Ectodermal cell (in vitro differentiated cells): ENCODE data around the gene PIGT.
A peak's percentile ranks its signal among the peaks of the same experiment; 100 is the strongest.
"Not testable (repeated sequence)": the region's sequence is repeated elsewhere in the genome, so short reads cannot be mapped to it uniquely, and the experiment has no call there.

Experiments
- H3K27ac ChIP-seq: 2 replicates; pipeline ENCODE4 v1.7.0; 2013; ENCODE audit warnings: mild to moderate bottlenecking, low read depth, low read length; ENCODE audit not compliant: insufficient read depth, poor library complexity, severe bottlenecking
- H3K27me3 ChIP-seq: 2 replicates; pipeline ENCODE4 v1.7.0; 2013; ENCODE audit warnings: mild to moderate bottlenecking, low read length; ENCODE audit not compliant: insufficient read depth, control insufficient read depth, poor library complexity, severe bottlenecking
- H3K36me3 ChIP-seq: one replicate; pipeline ENCODE4 v1.7.0; 2013; ENCODE audit warnings: low read length; ENCODE audit not compliant: control insufficient read depth, insufficient read depth
- H3K4me1 ChIP-seq: one replicate; pipeline ENCODE4 v1.7.0; 2013; ENCODE audit warnings: low read length; ENCODE audit not compliant: control insufficient read depth, insufficient read depth
- H3K4me3 ChIP-seq: 2 replicates; pipeline ENCODE4 v1.7.0; 2013; ENCODE audit warnings: low read depth, low read length, control low read depth; ENCODE audit not compliant: insufficient read depth
- H3K9me3 ChIP-seq: 2 replicates; pipeline ENCODE4 v1.7.0; 2013; ENCODE audit warnings: mild to moderate bottlenecking, low read length, moderate library complexity; ENCODE audit not compliant: control insufficient read depth
- WGBS, 2 experiments: methylation state at CpG; one replicate each; pipeline ENCODE4 v1.1.7; 2013; ENCODE audit warnings: missing lambda C conversion rate in 2 of 2; 5-methylcytosine and 5-hydroxymethylcytosine counted together

Gene PIGT

GRCh38 chr20:45462711-45463509, 47.0 kb downstream of the PIGT start:
- 92 to 94% methylated on average over 6 of the region's 6 CpGs for WGBS, 2 experiments
- H3K9me3 ChIP-seq: no peaks in the 10 kb centered on the region
- H3K27ac ChIP-seq: no peak overlapping the region
- no peaks in the 10 kb centered on the region for H3K4me1 ChIP-seq
- H3K4me3 ChIP-seq: no peak overlapping the region
- H3K36me3 ChIP-seq: no peaks in the 10 kb centered on the region
- no peaks in the 10 kb centered on the region for H3K27me3 ChIP-seq

DNA sequence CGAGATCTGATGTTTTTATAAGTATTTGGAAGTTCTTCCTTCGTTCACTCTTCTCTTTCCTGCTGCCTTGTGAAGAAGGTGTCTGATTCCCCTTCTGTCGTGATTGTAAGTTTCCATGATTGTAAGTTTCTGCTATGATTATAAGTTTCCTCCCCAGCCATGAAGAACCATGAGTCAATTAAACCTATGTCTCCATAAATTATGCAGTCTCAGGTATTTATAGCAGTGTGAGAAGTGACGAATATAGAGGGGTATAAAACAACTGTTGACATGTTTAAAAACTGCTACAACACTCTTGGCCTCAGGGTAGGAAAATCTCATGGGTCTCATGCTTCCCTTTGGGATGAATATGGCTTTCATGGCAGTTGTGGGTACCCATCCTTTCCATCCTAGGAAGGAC, 47.8 kb downstream of the PIGT start:
- 94 to 95% methylated on average over 3 of the region's 4 CpGs for WGBS, 2 experiments
- no peaks in the 10 kb centered on the region for H3K9me3 ChIP-seq
- no peak overlapping the region for H3K4me3 ChIP-seq
- H3K27ac ChIP-seq: no peak overlapping the region
- H3K4me1 ChIP-seq: no peaks in the 10 kb centered on the region
- peaks cover 6% of the 10 kb centered on the region for H3K27me3 ChIP-seq
- no peaks in the 10 kb centered on the region for H3K36me3 ChIP-seq

- H3K36me3 ChIP-seq: no peaks in the 10 kb centered on the region
- peaks cover 25% of the 10 kb centered on the region for H3K27me3 ChIP-seq
- H3K4me3 ChIP-seq: no peak overlapping the region
- no peaks in the 10 kb centered on the region for H3K9me3 ChIP-seq
- no peak overlapping the region for H3K27ac ChIP-seq
- 59 to 100% methylated on average over 1 of the region's 1 CpG for WGBS, 2 experiments
- H3K4me1 ChIP-seq: no peaks in the 10 kb centered on the region
These were observed 49.7 kb downstream of the PIGT start for GRCh38 chr20:45465491-45466266.

- Histone ChIP-seq H3K36me3 (no peaks in the 10 kb centered on the region), H3K9me3 (no peaks in the 10 kb centered on the region), H3K27ac (no peak overlapping the region), H3K27me3 (peaks cover 38% of the 10 kb centered on the region), H3K4me1 (no peaks in the 10 kb centered on the region), H3K4me3 (no peak overlapping the region)
- WGBS, 2 experiments: 92 to 96% methylated on average over 4 to 5 of the region's 6 CpGs
These were observed 51.2 kb downstream of the PIGT start for GRCh38 chr20:45467172-45467571.

- WGBS, 2 experiments: 69 to 81% methylated on average over 3 of the region's 3 CpGs
- Histone ChIP-seq H3K27ac (no peak overlapping the region), H3K27me3 (peaks cover 38% of the 10 kb centered on the region), H3K9me3 (no peaks in the 10 kb centered on the region), H3K4me1 (no peaks in the 10 kb centered on the region), H3K36me3 (no peaks in the 10 kb centered on the region), H3K4me3 (no peak overlapping the region)
These were observed 51.9 kb downstream of the PIGT start for GRCh38 chr20:45467861-45468260.

GRCh38 chr20:45469336-45470261, 53.7 kb downstream of the PIGT start, which contains the start of gene WFDC2:
WFDC2 (plus strand) TSS chr20:45469753; CDS start chr20:45469782, 29 bp downstream.
- H3K27ac ChIP-seq: no peak within 1 kb of the TSS
- peaks cover 38% of the 10 kb centered on the region for H3K27me3 ChIP-seq
- H3K4me1 ChIP-seq: no peaks in the 10 kb centered on the region
- no peaks in the 10 kb centered on the region for H3K9me3 ChIP-seq
- WGBS, 2 experiments: 2% methylated on average over 54 of the region's 54 CpGs
- peak within 1 kb of the TSS; percentile 46 for H3K4me3 ChIP-seq
- no peaks in the 10 kb centered on the region for H3K36me3 ChIP-seq

- WGBS, 2 experiments: 1% methylated on average over 50 of the region's 50 CpGs
- Histone ChIP-seq H3K9me3 (no peaks in the 10 kb centered on the region), H3K4me3 (peak overlapping the region; percentile 46), H3K4me1 (no peaks in the 10 kb centered on the region), H3K27me3 (peaks cover 38% of the 10 kb centered on the region), H3K27ac (no peak overlapping the region), H3K36me3 (no peaks in the 10 kb centered on the region)
These were observed 54.5 kb downstream of the PIGT start for GRCh38 chr20:45470262-45470931.

DNA sequence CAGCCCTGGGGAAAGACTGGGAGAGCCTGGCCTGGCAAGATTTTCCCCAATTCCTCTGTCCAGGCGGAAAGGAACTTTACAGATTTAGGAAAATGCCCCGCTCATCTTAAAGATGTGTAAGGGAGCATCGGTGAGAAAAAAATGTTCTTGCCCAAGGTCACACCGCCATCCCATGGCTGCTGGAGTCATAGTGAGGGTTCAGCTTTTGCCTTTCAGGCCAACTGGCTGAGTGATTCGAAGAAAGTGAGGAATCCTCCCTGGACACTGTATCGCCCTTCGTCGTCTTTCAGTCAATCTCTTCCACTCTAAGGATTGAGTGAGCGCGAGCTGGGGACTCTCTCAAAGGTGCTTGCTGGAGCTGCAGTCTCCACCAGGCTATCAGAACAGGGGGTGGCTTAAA, 55.0 kb downstream of the PIGT start:
- Histone ChIP-seq H3K4me1 (no peaks in the 10 kb centered on the region), H3K9me3 (no peaks in the 10 kb centered on the region), H3K27ac (no peak overlapping the region), H3K27me3 (peaks cover 38% of the 10 kb centered on the region), H3K36me3 (no peaks in the 10 kb centered on the region), H3K4me3 (peak overlapping the region; percentile 46)
- 34 to 42% methylated on average over 10 of the region's 10 CpGs for WGBS, 2 experiments

DNA sequence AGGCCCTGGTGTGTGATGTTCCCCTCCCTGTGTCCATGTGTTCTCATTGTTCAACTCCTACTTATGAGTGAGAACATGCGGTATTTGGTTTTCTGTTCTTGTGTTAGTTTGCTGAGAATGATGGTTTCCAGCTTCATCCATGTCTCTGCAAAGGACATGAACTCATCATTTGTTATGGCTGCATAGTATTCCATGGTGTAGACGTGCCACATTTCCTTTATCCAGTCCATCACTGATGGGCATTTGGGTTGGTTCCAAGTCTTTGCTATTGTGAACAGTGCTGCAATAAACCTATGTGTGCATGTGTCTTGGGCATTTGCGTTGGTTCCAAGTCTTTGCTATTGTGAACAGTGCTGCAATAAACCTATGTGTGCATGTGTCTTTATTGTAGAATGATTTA, 56.3 kb downstream of the PIGT start:
- H3K4me3 ChIP-seq, H3K4me1 ChIP-seq, H3K9me3 ChIP-seq, H3K27ac ChIP-seq, H3K36me3 ChIP-seq: not testable (repeated sequence)
- 90 to 93% methylated on average over 2 to 3 of the region's 3 CpGs for WGBS, 2 experiments
- H3K27me3 ChIP-seq: peaks cover 38% of the 10 kb centered on the region
